Islet precursor cell (in vitro differentiated cells): Measurements from ENCODE around the gene SHISA6.

Experiments
- DNase-seq: peaks from one replicate; pipeline ENCODE4 v3.0.0-alpha.2; 2018

The SHISA6 gene

DNA sequence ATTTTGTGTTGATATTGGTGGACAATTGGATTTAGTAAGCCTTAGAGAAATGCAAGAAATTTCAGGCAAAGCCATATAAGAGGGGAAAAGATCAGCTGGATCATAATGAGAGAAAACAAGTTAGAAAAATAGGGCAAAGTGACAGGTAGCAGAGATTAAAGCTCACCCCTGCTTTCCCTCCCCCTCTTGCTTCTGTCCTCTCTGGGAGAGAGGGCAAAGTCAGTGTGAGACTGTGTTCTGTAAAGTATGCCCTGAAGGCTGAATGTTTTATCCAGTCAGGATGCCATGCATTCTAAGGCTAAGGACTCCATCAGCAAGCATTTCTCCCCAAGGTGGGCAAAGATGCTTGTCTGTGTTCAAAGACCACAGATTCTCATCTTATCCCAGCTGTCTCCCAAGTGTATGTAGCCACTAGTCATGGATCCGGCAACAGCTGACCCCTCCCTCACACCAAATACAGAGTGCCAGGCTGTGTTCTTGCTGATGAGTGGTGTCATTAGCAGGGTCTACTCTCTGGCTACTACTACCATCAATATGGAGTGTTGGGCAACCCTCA is 221.1 kb downstream of the SHISA6 start:
- peak; percentile 71 for DNase-seq

DNA sequence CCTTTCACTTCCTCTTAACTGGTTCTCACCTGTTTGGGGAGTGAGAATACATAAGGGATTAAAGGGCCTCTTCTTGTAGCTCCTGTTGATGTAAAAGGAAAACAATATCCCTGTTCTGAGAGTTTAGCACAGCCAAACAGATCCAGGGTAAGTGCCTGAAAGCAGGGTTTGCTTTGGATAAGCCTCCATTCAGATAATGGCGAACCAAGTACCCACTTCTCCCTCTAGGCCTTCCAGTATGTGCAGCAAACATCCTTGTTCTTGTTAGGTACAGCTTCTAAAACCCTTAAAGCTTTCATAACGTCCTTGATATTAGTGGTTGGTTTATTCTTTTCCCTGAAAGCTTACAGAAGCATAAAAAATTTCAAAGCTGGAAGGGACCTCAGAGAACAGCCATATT is 226.6 kb downstream of the SHISA6 start:
- DNase-seq: no peak

DNA sequence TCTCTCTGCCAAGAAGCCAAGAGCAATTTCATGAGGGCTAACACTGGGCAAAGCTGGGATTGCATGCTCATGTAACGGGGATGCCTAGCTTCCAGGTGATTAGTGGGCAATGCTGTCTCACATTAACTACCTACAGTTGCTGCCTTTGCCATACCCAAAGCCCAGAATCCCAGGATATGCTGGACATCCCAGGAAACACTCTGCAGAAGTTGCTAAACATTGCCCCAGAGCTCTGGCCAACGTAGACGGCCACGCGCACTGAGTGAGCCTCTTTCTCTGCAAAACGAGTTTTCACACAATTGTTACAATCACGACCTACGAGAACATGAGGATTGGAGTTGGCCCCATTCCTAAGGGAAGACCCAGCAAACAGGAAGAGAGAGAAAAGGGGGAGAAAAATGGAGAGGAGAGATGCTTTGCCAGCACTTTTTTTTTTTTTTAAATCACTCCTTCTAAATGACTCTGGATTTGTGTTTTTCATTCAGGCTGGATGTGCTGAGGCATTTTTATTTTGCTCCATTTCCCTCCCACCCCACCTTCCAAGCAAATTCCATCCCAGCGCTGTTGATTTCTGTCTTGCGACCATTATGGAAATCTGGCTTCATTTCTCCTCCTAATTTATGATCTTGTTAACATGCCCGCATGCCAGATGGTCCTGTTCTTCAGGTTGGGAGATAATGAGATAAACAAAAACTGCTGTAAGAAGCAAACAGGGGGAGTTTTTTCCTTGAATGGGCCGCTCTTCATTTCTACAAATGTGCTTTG is 244.5 kb downstream of the SHISA6 start:
- peak; percentile 51 for DNase-seq

DNA sequence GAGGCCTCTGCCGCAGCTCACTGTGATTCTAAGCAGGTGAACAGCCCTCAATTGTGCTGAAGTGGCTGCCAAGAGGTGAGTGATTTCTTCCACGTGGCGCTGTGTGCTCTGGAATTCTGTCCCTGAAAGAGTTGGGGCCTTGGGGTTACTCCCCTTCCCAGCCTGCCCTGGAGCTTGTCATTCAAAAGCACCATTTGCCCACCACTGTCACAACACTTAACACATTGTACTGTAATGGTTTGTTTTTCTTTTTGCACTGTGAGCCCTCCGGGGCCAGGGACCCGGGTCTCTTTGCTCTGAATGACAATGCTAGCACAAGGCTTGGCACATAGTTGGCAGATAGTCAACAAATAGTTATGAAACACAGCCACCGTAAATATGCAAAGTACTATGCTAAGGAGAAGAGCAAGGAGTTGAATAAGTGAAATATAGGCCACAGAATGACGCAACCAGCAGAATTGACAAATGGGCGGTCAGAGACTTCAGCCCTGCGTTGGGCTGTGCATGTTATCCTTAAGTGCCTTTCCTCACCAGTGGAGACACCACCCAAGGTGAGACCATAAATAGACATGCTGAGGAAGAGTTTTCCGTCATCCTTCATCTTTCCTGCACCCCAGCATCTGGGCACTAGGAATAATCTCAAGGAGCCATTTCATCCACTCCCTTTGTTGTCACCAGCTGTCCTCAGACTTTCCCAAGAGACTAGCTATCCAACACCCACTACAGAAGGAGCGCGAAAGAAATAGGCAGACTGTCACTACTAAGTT is 245.3 kb downstream of the SHISA6 start:
- peak; percentile 62 for DNase-seq

DNA sequence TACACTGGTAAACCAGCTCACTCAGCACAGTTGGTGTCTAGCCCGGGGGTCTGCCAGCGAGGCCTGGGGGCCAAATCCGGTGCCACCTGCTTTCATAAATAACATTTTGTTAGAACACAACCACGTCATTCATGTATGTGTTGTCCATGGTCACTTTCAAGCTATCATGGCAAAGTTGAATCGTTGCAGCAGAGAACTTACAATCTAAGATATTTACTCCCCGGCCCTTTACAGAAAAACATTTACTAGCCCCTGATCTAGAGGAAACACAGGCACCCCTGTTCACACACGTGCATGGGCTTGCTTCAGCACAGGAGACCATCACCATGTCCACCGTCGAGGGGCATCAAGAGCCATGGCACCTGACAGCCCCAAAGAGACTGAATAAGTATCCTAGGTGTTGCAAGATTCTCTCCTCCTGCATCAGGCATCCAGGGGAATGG is 245.9 kb downstream of the SHISA6 start:
- peak; percentile 51 for DNase-seq

DNA sequence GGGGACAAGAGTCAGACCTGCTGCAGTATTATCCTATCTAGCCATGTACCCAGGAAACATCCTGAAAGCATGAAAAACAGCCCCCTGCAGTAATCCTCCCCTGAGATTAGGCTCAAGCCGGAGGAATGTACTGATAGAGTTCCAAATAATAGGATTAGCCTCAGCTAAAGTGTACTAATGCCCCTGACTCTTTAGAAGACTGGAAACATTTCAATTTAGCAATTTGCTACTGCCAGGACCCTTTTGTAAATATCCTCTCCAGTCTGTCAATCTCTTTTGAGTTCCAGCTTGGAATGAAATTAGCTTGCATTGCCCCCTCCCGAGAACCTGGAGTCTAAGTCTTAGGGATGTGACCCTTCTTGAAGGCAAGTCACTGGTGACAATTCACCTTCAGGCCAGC is 246.5 kb downstream of the SHISA6 start:
- DNase-seq: no peak

DNA sequence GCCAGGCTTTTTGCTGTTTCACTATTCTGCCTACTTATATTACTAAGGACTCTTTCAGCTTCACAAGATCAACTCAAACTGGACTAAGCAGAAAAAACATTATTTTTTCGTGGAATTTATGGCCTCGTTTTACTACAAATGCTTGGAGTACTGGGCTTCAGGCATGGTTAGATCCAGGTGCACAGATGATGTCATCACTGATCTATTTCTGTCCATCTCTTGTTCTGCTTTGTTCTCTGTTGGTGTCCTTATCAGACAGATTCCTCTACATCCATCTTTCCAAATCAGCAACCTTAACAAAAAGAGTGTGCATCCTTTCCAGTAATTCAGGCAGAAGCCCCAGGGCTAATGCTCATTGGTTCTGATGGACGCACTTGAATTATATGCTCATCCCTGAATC is 247.4 kb downstream of the SHISA6 start:
- no peak for DNase-seq

DNA sequence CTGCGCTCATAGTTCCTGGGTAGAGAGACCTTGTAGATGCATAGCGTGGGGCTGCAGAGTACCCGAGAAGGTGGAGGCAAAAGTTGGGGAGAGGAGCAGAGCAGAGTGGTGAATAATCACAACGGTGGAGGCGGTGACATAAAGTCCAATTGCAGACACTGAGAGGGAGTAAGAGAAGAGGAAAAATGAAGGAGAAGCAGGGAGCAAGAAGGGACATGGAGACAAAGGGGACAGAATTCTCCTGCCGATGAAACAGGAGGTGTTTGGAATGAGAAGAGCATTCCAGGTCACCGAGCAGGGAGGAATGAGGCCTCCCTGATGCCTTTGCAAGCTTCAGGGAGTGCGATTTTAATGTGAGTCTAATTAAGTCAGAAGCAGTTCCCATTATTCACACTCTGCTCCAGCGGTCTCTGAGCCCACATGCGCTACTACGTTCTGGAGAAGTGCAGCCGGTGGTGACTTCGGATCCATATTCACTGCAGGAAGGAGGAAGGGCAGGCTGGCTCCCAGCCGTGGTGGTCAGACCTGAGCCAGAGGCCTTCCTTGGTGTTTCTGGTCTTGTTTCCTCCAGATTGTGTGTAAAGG is 249.2 kb downstream of the SHISA6 start:
- DNase-seq: peak; percentile 45

DNA sequence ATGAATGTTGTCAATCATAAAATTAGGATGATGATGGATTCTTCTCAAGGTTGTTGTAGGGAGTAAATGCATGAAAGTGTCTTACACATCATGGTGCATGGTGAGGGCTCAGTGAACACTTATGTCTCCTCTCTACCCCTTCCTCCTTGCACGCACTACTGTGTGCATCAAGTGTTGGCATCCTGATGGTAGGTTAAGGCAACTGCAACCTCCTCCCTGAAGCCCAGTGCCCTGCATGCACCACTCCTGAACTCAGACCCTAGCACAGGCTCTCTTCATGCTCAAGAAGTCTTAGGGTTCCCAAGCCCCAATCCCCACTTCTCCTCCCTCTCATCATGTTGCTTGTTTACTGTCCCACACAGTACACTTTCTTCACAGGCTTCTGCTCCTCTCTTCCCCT is 251.5 kb downstream of the SHISA6 start:
- DNase-seq: peak; percentile 34

DNA sequence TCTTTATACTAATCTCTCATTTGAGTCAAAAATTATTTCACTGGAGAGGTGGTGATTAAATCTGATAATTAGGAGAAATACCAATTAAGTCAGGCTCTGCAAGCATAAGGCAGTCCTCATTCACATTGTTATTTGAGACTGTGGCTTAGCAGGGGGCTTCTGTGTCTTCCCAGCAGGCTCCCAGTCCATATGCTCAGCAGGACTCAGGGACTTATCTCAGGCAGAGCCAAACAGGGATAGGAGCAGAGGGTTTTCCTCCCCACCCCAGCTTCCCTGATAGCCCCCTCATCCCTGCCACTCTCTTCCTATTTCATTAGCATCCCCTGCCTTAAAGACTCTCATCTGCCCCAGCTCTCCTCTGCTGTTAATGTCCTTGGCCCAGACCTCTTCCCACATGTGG is 252.9 kb downstream of the SHISA6 start:
- peak; percentile 41 for DNase-seq

DNA sequence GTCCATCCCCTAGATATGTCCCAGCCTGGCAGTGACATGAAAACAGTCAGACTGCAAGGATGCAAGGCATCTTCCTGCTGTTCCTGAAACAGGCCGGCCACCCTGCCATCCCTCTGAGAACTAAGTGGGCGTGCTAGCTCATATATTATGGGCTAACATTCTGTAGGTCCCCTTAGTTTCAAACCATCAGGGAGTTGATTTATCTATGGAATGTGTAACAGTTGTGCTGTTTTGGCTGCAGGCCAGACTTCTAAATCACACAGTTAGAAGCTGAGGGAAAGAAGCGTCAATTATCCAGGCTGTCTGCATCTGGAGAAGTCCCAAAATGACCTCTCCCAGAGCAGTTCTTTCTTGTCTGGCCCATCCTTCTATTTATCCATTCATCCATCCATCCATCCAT is 254.6 kb downstream of the SHISA6 start:
- DNase-seq: no peak

DNA sequence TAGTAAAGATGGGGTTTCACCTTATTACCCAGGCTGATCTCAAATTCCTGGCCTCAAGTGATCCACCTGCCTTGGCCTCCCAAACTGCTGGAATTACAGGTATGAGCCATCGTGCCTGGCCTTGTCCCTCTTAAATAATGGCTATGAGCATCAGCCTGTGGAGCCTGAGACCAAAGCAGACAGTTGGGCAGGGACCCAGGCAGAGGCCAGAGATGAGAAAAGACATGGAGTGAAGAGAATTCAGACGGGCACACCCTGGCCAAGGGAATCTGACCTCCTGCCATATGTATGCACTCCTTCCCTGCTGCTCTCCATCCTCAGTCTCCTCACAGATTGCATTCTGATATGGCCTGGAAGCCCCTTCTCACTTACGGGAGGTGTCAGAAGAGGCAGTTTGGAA is 258.9 kb downstream of the SHISA6 start:
- DNase-seq: peak; percentile 35

DNA sequence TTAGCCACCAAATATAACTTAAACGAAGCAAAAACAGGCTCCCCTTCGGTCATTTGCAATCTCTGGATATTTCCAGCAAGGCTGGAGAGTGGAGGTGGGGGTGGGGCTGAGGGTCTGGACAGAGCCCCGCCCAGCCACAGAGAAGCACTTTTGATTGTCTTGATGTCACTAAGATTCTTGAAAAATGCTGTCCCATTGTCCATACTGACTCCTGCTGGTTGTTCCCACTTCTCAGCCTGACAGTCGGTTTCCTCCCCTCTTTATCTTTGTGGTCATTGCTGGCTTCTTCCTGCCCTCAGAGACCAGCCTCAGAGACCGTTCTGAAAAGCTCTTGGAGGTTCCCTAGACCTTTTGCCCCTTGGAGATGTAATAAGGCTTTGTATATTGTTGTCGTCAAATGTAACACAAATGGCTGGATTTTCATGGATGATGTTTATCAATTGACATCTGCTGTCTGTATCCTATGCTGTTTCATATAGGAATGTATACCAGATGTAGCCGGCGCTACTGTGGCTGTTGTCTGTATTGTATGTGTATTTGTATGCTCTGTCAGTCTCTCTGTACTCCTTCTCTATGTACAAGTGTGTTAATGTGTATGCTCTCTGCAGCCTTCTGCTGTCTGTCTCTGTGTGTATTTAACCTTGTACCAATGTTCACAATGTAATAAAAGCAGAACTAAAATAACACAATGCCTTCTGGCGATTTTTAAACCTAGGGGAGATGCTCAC is 262.5 kb downstream of the SHISA6 start:
- DNase-seq: peak; percentile 49

DNA sequence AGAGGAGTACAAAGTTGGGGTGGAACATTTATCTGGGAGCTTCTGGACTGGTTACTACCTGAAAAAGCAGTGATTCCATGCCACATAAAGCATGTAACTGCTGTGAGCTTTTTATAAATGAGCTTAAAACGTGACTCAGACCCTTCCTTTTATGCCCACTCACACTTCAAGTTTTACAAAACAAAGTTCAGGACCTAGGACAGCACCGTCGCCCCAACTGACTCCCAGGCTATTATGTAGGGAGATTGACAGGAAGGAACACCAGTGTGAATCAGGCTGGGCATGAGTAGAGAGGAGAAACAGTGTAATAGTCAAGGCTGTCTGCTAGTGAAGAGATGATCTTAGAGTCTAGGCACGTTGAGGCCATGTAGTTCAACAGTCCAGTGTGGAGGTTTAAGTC is 265.6 kb downstream of the SHISA6 start:
- peak; percentile 89 for DNase-seq

DNA sequence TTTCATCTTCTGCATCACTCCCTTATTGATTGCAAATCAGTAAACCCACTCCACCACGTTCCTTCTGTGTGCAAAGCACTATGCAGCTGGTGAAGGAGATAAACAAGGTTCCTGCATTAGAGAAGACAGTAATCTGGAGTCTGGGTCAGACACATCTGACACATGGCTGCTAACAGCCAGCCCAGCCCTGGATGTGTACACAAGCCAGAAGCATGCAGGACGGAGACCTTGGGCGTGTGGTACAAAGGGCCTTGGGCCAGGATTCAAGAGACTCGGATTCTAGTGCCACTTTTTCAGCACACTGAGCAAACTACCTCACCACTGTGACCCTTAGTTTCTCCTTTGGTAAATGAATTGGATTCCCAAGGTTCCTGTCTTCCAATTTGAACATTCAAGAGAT is 270.7 kb downstream of the SHISA6 start:
- peak; percentile 54 for DNase-seq

DNA sequence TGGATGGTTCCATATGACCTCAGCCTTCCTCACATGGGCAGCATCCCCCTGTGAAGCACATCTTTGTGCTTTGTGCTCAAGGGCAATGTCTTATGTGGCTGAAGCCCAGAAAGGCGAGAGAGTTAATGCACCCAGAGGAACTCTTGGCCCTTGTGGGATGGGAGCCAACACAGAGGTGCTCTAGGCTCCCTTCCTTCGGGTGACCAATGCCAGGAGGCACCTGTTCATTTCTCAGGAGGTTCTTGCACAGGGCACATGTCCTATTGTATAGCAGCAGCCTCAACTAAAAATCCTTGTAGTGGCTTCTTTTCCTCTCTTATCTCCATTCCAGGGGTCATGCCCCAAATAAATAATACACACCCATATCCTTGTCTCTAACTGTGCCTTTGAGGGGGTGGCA is 273.6 kb downstream of the SHISA6 start:
- peak; percentile 23 for DNase-seq

DNA sequence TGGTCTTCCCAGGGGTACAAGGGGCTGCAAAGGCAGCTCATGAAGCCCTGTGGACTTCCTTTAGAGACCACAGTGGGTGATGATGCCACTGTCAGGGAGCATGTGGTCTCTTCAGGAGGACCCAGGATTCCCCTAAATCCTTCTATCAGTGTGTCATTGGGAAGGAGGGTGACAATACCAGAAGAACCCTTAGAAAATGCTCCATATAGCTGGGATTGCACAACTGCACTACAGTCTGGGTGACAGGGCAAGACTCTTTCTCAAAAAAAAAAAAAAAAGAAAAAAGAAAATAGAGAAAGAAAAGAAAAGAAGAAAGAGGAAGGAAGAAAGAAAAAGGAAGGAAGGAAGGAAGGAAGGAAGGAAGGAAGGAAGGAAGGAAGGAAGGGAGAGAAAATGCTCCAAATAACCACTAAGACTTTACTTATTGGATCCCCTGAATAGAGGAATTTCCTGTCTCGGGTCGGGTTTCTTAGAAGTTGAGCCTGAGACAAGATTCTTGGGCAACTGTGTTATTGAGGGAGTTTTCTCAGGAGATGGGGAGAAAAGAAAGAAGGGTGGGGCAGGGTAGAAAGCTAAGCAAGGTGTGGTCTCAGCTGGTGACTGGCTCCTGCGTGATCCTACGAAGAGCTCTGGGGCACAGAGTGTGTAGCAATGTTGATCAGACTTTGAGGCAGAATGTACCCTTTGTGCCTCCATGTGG is 274.1 kb downstream of the SHISA6 start:
- peak; percentile 37 for DNase-seq

DNA sequence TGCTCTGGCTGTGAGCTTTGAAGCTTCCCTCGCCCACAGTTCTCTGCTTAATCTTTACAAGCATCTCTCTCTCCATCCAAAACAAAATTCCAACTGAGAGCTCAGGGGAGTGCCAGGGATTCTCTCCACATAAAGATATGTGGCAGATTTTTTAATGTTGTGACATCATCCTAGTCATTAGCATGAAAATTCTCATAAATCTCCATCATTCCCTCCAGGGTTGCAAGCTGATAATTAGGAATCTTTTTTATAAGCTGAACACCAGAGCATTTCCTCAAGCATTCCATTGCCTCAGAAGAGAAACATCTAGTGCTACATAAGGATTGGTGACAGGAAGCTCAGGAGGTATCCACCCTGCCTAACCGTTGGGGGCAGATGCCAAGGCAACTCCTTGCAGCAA is 274.9 kb downstream of the SHISA6 start:
- no peak for DNase-seq

DNA sequence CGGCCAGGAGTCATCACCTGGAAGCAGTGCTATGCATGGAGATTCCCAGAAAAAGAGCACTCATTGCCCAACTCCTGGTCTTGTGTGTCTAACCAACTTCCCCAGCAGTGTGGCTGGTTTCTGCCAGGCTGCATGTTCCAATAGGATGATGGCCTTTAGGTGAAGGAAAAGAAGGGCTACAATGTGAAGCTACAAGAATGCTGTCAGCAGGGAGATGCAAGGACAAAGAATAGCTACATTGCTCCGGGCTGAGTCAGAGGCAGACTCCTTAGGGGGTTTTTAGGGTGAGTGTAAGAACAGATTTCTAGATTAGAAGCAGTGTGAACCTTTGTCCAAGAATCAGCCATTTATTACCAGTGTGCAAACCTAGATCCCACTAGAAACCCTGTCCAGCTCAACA is 294.2 kb downstream of the SHISA6 start:
- DNase-seq: peak; percentile 71

DNA sequence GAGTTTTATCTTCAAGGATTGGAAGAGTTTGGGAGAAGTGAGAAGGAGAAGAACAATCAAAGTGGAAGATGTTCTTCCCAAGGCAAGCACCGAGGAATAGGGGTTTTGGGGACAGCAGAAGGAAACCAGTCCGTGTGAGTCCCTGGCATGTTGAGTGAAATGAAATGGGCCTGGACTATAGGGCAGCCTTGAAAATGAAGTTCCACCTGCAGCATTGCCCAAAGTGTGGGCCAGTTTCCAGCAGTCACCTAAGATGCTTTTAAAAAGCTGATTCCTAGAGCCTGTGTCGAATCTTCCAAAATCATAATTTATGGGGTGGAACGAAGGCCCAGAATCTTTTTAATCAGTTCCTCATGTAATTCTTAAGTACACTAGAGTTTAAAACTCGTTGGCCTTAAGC is 297.4 kb downstream of the SHISA6 start:
- DNase-seq: no peak

DNA sequence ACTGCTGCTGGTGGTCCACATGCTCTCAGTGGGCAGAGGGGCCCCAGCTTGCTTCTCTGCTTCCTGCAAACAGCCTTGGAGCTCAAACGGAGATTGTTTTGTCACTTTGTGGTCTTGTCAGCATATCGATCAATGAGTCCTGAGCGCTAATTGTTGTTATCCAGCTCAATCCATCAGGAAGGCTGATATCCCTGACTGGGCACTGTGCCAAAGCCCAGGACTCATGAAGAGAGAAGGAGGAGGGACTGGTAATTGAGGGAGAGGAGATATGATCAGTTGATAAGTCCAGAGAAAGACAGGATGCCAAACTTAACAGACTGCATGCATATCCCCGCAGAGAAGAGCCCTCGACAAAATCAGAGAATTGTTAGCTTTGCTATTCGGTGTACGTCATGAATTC is 298.6 kb downstream of the SHISA6 start:
- DNase-seq: peak; percentile 35

DNA sequence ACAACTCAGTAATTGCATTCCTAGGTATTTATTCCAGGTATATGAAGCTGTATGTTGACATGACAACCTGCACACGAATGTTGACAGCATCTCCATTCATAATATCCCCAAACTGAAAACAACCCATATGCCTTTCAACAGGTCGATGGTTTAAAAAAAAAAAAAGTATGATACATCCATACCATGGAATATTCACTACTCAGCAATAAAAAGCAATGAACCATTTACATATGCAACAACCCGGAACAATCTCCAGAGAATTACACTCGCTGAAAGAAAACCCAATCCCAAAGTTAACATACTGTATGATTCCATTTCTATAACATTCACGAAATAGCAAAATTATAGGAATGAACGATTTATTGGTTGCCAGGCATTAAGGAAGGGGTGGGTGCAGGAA is 304.0 kb downstream of the SHISA6 start:
- no peak for DNase-seq
